Hematopoietic multipotent progenitor cell treated with erythropoietin and hydrocortisone succinate and interleukin-3 and kit ligand, for 17 days (in vitro differentiated cells): Measurements from ENCODE around the gene FCER1A.

ENCODE experiments used
- DNase-seq: peaks from one replicate; pipeline ENCODE4 v3.0.0-alpha.2; 2015; ENCODE audit warnings: low spot score

FCER1A gene

DNA sequence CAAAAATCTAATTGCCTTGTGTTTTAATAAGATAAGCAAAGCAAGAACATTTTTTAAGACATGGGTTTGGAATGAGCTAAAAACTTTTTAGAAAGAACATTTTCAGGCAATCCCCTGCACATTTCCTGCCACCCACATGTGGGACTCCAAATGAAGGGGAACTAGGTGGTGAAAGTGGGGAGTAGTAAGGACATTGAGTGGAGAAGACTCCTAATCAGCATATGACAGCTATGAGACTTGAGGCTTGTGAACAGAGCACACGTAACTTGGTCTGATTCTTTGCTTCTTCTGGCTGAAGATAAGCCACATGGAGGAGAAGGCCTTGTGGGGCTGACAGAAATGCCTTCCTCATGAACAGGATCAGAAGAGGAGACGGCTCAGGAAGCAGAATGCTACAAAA lies 50.3 kb downstream of the FCER1A start:
- no peak for DNase-seq
